ENCODE data around the gene FAM20C.
A peak's percentile ranks its signal among the peaks of the same experiment; 100 is the strongest.

FAM20C gene

DNA sequence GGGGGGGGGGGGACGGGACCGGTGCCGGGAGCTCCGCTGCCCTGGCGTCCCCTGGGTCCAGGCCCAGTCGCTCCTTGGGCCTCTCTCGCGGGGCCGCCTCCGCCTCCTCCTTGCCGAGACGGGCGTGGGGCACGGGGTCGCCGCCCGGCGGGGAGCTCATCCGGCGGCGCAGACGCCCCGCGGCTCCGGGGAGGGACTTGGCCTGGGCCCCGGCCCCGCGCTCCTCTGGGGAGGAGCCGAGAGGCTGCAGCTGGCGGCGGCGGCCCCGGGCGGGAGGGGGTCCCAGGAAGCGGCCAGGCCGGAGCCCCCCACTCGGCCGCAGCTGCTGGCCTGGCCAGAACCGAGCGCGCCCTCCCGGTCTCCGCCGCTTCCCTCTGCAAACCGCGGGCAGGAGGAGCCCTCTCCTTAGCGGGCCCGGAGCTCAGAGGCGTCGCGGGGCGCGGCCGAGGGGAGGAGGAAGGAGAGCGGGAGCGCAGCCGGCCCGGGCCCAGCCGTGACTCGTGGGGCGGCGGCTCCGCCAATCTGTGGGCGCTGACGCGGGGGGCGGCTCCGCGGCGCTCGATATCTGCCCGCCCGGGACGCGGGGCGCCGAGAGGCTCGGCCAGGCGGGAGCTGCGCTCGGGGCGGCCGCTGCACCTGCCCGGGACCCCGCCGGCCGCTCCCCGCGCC, at the start of gene FAM20C:
TSS of gene FAM20C (plus strand) at position 591 of the 669 bp plus-strand sequence. CDS start 629 bp downstream, outside the sequence.
- peak; percentile 6 to 25 for DNase-seq

DNA sequence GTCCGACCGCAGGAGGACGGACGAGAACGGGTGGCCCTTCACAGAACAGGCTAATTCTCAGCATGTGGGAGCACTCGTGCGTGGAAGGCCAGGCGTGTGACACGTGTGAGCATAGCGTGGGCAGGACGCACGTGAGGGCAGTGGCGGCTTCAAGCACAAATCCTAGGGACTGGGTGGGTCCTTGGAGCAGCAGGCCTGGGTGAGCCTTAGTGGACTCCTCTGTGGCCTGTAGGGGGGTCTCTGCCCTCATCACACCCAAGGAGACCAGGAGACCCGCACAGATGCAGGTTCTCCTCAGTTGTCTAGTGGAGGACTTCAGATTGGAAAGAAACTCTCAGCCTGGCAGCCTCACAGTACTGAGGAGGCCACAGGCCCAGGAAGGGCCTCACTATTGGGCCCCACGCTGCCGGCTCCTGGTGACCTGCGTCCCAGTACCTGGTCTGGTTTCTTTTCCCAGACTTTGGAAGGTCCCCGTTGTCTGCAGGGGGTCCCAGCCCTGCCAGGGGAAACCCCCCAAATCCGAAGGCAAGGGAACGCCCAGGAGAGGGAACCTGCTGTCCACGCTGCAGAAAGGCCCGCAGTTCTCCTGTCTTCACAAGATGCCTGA, 49.1 kb upstream of the FAM20C start:
- no peak for DNase-seq

GRCh38 chr7:143811-144453, 48.4 kb upstream of the FAM20C start:
- DNase-seq: no peak

- no peak for DNase-seq
These were observed 47.9 kb upstream of the FAM20C start for GRCh38 chr7:144454-144826.

- DNase-seq: no peak
These were observed 46.5 kb upstream of the FAM20C start for GRCh38 chr7:145863-146262.

- DNase-seq: no peak
These were observed 43.8 kb upstream of the FAM20C start for GRCh38 chr7:148543-148931.

DNA sequence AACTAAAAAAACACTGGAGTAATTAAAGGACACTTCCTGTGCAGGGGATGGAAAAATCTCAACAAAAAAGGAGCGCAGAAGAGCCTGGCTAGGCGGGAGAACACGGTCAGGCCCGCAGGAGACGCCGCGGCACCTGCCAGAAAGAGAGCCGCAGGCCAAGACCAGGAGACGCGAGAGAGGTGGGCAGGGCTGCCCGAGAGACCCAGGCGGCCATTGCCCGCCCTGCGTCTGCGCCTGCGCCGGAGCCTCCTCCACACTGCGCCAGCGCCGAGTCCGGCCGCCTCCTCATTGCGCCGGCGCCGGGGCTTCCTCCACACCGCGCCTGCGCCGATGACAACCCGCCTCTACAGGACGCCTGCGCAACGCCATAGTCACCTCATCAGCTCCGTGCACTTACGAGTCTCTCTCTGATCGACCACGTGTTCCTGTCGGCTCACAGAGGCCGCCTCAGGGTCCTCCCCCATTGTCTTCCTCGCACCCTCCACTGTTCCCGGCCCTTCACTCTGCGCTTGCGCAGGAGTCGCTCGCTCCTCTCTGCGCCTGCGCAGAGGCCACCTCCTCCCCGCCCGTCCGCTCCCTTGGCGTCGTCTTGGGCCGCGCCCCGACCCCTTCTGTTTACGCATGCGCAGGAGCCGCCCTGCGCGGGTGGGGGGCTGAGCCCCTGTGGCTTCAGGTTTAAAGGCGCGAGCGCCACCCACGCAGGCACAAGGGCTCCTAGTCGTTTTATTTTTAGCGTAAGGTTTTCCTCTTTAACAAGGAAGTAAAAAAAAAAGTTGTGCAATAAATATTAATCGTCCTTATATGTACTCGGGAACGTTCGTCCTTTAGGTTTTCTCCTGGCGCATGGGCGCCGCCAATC, 43.2 kb upstream of the FAM20C start:
- peak; percentile 100 for DNase-seq

GRCh38 chr7:149791-150636, 42.4 kb upstream of the FAM20C start:
- peak; percentile 44 to 71 for DNase-seq

GRCh38 chr7:150811-151221, 41.6 kb upstream of the FAM20C start:
- peak; percentile 41 to 54 for DNase-seq

DNA sequence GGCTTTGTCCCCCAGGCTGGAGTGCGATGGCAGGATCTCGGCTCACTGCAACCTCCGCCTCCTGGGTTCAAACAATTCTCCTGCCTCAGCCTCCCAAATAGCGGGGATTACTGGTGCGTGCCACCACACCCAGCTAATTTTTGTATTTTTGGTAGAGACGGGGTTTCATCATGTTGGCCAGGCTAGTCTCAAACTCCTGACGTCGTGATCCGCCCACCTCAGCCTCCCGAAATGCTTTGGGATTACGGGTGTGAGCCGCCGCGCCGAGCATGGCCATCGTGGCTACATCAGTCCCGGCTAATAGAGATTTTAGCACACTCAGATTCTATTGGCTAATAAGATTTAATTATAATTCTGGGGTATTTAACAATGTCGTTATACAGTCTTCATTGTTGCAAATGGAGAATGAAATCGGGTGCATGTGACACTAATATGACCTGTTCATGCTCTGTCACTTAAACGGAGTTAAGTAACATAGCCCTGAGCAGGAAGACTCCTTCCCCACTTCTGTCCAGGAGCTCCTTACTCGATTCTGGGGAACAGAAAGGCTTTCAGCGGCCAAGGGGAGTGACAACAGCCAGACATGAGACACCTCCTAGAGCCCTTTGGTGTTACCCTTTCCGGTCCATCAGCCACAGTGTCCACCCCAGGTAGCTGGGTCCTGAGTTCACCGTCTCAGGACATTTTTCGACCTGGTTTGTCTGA, 40.9 kb upstream of the FAM20C start:
- DNase-seq: no peak

DNA sequence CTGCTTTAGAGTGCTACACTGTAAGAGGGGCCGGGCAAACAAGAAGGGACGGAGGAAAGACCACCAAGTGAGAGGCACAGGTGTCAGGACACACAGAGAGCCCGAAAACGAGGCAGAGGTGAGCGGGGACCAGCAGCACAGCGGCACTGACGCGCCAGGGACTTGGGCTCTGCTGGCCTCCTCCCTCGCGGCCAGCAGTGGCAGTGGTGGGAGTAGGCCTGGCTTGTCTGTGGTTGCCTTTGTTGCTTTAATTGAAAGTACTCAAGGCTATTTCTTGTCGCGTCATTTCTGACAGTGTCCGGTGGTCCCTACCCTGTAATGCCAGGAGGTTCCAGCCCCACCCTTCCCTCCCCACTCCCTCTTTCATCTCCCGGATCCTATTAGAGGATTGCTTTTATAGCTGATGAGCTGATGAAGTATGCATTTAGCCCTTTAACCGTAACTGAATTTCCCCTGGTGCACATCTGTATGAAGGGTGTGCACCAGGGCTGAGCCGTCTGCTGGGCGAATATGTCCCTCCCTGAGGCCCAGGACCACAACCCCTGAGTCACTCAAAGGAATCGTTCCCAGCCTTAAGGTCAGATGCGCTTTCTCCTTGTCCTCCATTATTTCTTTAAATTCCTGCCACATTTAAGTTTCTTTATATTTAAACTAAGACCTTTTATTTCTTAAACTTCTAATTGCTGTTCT, 39.5 kb upstream of the FAM20C start:
- no peak for DNase-seq

DNA sequence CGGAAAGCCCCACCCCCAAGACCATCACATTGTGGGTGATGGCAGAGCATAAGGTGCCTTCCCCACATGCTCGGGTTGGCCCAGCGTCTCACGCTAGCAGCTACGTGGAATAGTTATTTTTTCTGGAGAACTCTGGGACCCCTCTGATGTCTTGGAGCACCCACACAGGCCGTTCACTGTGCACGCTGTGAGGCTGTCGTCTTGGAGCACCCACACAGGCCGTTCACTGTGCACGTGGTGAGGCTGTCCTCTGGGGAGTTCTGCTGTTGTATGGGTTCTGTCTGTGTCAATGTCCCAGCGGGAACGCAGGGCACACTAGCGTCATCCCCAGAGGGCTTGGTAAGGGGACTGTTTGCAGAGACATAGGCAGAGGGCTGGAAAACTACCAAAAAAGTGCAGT, 38.8 kb upstream of the FAM20C start:
- DNase-seq: no peak

- no peak for DNase-seq
These were observed 38.1 kb upstream of the FAM20C start for GRCh38 chr7:154096-154799.

- no peak for DNase-seq
These were observed 36.9 kb upstream of the FAM20C start for GRCh38 chr7:155469-155900.

DNA sequence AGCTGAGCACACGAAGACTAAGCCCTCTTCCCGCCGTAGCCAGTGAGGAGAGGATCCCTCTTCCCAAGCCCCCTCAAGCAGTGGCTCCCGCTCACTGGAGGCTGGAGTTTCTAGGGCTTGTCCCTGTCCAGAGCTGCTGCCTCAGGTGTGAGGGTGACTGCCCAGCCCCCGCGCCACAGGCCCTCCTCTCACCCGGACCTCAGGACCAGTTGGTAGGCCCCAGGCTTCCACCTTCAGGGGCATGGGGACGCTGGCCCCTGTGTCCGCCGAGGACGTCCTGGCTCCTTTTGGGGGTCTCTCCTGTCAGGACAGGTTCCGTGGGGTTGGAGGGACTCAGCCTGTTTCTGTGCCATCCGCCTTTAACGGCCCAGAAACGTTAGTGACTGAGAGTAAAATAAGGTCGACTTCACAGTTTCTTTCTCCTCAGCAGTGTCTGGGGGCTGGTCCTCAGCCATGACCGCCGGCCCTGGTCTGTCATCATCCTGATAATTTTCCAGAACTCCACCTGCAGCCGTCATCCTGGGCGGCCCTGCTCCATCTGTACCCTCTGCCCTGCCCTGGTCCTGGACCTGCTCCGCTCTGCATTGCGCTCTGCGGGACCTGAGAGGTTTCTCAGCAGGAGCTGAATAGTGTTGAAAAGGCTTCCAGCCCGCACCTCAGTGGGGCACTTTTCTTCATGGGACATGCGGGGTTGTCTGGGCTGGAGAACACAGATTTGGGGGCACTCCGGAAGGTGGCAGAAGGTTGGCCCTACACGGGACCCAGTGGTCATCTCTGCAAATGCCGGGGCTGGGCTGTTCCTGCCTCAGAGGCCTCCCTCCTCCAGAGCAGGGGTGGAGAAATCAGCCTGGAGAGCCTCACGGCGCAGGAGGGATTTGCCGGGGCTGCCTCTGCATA, 36.0 kb upstream of the FAM20C start:
- no peak for DNase-seq

- DNase-seq: no peak
These were observed 35.4 kb upstream of the FAM20C start for GRCh38 chr7:157008-157310.

DNA sequence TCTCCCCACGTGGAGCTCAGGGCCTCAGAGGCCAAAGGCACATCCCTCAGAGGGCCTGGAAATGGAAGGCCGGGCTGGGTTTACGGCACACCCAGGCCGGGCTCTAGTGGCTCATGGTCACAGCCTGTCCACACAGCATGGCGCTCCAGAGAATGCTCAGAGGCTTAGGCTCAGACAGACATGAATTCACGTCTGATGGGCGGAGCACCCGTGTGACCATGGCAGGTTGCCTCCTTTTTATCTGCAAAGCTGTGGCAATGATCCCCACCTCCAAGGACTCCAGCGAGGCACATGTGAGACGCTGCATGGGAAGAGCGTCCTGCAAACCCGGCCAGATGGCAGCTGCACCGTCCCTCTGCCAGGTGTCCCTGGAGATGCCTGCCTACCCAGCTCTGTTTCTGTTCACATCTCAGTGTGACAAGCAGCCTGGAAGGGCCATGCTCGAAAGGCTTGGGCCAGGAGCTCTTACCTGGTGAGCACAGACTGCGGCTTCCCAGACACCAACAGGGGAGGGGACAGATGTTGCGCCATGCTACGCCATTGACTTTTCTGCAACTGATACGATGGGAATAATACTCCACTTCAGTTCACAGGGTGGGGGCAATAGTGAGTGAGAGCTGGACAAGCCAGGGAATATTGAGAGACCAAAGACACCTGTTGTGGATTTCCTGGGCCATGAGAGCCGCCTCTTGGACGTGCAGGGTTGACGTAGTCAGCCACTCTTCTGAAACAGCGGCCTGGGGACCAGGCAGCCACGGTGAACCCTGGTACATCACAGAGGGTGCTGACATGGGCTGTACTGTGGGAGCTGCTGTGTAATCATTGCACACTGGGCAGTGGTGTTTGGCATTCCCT, 34.4 kb upstream of the FAM20C start:
- no peak for DNase-seq

- no peak for DNase-seq
These were observed 33.6 kb upstream of the FAM20C start for GRCh38 chr7:158771-159170.
